NCI-H1105 treated with DMSO at 0.1 percent for 48 hours (cell line): ENCODE results near the gene DIP2C.
"Not testable (repeated sequence)": the region's sequence is repeated elsewhere in the genome, so short reads cannot be mapped to it uniquely, and the experiment has no call there.

Experiments
- DNase-seq: peaks from one replicate; lab custom pipeline; 2025; lab: John Stamatoyannopoulos, UW

Gene DIP2C

DNA sequence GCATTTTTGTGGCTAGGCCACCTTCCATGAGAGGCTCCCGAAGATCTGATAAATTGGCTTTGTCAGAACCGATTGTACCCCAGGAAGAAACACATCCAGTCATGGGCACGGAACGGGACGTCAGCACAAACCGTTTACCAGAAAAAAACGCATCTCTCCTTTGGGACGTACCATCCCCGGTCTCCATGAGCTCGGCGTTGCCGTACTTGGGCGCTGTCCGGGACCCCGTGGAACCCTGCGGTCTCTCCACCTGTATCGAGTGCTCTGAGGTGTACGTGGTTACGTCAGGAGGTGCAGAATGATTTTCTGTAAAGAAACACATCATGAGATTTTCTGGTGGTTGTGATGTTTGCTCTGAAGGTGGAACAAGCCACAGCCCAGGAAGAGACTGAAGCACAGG is 270.6 kb downstream of the DIP2C start:
- no peak for DNase-seq

DNA sequence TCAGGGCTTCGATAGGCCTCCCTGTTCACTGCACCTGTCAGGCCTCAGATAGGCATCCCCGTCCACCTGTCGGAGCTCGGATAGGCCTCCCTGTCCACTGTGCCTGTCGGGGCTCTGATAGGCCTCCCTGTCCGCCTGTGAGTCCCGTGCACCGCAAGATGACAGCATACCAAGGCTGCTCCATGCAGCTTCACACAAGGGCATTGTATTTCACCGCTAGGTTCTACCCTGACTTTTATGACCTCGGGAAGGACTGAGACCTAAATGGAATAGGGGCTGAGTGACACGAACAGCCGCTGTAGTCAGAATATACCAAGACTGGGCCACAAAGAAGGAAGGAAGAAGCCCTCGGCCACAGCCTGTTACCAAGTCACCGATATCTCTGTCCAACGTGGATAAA is 271.2 kb downstream of the DIP2C start:
- DNase-seq = no peak

DNA sequence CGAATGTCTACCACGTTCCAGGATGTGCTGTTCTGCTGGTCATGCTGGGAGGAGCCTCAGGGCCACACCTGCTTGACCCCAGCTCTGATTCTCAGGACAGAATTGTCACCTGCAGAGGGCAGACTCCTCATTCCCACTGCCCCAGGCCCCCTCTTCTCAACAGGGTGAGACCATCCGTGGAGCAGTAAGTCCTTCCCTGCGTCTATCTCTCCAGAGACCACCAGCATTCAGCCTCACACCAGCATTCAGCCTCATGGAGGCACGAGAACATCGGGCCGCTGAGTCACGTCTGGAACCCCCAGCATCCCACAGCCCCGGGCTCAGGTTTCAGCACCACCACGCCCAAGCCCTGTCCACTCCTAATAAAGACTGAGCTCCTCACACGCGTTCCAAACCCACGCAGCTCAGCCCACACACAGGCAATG is 273.4 kb downstream of the DIP2C start:
- DNase-seq = no peak

DNA sequence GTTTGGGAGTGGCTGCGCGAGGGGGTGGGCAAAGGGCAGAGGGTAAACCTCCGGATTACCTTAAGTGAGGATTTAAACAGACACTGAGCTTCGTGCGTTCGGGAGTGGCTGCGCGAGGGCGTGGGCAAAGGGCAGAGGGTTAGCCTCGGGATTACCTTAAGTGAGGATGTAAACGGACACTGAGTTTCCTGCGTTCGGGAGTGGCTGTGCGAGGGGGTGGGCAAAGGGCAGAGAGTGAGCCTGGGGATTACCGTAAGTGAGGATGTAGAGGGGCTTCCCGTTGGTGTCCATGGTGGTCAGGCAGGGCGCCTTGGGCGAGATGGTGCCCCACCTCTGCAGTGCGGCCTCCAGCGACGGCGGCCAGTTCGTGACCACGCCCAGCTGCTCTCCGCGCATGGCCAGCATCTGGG is 275.8 kb downstream of the DIP2C start:
- DNase-seq = no peak

DNA sequence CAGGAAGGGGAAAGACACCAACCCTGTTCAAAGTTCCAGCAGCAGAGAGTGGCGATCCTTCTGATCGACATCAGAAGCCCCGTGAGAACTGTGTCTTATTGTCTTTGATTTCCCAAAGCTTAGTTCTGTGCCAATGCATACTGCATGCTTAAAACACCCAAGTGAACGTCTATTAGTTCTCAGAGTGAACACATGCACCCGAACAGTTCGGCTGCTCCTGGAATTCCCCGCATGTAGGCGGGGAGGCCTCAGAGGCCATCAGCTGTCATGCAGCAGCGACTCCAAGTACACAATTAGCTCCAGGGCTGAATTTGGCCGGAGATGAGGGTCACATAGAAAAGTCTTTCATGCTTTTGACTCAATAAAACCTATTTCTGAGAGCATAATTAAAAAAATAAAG is 277.4 kb downstream of the DIP2C start:
- DNase-seq = no peak

DNA sequence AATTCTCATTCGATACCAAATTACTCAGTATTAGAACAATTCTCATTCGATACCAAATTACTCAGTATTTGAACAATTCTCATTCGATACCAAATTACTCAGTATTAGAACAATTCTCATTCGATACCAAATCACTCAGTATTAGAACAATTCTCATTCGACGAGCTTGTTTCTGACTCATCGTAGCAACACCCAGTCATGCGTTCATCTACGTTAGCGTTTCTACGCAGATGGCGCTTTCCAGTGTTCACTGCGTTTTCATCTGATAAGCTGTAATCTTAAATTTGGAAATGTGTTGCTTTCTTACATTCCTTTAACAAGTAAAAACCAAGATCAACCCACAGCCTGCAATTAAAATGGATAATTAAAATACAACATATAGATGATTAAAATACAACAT is 277.9 kb downstream of the DIP2C start:
- DNase-seq = no peak

DNA sequence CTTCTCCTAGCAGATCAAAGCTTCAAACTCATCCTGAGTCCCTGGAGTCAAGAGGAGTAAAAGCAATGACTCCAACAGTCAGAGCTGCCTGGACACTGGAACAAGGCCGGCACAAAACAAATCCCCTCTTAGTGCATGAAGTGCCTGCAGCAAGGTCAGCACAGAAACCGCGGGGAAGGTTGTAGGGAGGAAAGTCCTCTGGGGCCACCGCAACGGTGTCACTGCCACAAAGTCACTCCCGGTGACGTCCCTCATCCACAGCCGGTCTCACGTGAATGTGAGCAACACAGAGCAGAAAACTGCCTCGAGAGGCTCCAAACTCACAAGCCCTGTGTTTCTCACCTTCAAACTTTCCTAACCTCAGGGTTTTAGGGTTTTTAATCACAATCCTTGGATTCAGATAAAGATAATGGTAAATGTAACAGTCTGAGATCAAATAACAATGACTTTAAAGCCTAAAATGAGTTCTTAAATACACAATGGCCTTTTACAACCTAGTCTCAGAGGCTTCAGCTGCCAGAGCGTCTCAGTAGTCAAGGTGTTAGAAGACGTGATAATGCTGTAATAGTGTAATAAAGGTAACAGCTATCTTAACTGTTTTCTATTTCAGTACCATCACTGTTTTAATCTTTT is 279.9 kb downstream of the DIP2C start:
- no peak for DNase-seq

DNA sequence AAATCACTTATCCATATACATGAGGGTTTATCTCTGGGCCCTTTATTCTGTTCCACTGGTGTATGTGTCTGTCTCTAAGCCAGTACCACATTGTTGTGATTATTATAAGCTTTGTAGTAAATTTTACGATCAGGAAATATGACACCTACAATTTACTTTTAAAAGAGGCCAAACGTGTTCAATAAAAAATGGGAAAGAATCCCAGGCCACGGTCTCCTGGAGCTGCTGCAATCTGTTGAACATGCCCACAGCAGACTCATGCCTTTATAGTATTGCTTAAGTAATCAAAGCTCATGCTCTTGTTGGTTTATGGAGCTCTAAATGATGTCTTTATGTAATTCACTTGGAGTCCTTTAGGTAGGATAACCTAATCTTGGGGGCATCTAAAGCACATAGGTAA is 281.2 kb downstream of the DIP2C start:
- peak; percentile 26 for DNase-seq

DNA sequence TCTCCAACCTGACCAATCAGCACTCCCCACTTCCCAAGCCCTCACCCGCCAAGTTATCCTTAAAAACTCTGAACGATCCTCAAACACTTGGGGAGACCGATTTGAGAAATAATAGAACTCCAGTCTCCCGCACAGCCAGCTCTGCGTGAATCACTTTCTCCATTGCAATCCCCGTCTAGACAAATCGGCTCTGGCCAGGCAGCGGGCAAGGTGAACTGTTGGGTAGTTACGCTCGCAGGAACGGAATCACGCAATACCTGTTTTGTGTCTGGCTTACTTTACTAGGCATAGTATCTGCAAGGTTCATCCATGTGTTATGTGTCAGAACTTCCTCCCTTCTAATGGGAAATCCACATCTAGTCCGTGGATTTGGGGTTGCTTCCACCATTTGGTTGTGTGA is 282.5 kb downstream of the DIP2C start:
- DNase-seq = no peak

DNA sequence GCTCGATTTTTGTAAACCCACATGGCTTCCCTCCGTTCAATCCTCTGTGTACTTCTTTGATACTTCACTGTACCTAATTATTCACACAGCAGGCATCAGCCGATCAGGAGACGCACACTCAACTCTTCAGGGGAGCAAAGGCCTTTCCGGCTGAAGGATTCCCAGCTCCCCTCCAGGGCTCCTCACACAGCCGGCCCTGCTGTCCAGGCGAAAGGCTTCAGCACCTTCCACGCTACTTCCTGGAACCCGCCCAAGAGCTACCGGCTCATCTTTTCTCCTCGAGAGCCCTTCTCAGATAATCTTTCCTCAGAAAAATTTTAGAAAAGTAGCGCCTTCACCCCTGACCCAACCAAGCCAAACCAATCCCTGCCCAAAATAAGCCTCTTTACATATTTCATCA is 283.8 kb downstream of the DIP2C start:
- no peak for DNase-seq

DNA sequence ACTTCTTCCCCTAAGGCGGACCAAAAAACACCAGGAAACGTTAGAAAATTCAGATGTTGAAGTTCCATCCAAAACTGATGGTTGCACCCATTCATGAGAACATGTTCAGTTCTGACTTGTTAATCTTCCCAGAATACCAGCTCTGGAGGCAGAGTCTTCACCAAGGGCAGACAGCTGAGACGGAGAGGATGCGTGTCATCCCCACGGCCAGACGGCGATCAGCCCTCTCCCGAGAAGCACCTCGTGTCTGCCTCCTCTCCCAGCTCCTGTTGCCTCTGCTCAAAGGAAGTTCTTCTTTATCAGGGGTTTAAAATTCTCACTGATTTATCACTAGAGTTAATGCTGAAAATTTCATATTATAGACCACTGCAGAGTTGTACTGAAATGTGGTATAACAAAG is 284.5 kb downstream of the DIP2C start:
- DNase-seq = no peak

DNA sequence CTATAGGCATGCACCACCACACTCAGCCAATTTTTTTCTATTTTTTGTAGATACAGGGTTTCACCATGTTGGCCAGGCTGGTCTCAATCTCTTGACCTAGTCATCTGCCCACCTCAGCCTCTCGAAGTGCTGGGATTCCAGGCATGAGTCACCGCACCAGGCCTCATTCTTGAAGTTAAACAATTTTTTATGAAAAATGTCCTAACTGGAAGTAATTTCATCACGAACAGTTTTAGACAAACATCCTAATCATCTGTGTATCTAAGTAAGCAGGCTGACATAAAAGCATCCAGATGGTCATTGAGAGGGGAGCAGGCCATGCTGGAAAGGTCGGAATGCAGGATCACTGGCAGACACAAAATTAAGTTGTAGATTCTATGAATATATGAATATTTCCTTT is 285.1 kb downstream of the DIP2C start:
- DNase-seq = no peak

DNA sequence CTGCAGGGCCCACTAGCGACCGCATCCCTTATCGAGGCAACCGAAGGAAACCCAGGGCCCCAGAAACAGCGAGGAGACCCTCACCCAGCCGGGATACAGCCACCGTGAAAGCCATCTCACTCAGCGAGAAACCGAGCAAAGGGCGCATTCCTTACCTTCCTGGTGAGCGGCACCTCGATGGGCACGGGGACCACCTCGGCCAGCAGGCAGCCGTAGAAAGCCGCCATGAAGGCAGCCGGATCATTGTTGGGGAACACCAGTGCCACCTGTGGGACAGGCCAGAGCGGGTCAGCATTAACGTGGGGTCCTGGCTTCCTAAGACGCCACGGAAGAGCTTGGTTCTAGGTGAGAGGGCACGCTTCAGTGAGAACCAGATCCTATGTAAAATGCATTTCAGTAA is 290.5 kb downstream of the DIP2C start:
- DNase-seq = no peak

DNA sequence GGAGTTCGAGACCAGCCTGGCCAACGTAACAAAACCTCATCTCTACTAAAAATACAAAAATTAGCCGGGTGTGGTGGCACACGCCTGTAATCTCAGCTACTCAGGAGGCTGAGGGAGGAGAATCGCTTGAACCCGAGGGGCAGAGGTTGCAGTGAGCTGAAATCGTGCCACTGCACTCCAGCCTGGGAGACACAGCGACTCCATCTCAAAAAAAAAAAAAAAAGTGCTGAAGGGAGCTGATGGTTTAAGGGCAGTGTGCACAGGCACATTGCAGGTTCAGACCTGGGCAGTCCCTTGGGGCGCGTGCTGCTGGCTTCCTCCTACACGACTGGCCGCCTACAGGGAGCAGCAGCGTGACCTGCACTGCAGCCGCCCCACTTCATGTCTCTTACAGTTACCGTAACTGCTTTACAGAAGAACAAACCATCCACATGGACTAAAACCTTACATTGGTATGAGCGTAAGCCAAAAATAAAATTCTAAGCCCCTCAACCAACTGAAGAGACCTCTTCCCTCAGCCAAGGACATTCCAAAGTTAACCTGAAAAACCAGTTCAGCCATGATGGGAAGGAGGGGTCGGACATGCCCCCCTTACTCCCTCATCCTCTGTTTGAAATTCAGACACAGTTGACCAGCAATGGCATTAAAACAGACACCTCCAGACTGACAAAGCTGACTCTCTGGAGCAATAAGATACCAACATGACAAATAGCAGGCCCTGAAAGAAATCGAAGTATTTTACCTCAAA is 292.0 kb downstream of the DIP2C start:
- DNase-seq = no peak

DNA sequence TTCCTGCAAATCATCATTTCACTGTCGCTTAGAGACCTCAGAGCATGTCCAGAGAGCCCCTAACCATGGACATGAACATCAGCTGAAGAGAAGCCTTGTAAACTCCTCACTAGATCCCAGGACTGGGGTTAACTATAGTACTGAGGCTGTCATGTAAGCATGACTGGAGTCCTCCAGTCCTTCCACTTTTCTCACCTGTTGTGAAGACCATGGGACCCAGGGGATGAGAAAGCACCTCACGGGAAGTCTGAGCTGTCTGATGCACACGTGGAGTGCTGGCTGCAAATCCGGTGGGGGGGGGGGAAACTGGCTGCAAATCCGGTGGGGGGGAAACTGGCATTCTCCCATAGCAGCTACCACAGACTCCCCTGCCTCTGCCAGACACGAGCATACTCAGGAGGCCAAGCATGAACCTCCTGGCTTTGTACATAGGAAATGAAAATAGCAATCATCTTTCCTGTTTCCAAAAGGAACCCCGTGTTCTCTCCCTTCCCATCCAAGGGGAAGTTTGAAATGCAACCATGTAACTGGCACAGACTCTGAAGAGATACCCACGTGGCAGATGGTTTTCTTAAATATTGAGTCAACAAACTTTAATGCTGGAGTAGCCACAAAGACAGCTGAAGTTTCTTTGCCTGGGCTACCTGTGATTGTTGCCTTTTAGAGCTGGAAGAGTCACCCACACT is 292.8 kb downstream of the DIP2C start:
- DNase-seq = no peak

DNA sequence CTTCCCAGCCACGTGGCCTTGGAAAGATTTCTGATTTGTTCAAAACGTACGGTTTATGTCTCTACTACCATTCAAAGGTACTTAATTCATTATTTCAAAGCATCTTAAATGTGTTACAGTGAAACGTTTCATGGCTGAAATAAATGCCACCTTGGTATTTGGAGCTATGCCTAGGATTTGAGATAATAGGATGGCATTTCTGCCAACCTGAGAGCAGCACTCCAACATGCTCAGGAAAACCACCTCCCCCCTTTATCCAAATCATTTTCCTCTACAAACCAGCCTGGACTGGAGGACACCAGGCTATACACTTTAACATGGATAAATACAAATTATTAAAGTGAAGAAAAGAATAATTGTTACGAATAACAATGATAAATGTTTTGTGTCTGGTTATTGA is 293.4 kb downstream of the DIP2C start:
- DNase-seq = no peak

DNA sequence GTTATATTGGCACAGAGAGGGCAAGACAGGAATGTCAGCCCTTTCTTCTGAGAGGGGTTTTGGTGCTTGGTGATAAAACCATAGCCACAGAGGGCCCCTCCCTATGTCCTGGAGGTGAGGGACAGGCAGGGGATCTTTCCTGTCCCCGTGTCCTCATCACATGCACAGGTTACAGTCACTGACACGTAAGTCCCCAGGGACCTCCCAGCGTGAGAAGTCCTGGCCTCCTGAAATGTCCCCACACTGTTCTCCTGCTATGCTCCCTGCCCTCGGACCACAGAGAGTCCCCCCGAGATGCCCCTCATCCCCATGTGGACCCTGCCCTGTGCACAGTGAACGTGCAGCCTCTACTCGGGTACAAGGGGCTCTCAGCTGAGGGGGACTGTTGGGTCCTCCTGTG is 293.8 kb downstream of the DIP2C start:
- DNase-seq = no peak

DNA sequence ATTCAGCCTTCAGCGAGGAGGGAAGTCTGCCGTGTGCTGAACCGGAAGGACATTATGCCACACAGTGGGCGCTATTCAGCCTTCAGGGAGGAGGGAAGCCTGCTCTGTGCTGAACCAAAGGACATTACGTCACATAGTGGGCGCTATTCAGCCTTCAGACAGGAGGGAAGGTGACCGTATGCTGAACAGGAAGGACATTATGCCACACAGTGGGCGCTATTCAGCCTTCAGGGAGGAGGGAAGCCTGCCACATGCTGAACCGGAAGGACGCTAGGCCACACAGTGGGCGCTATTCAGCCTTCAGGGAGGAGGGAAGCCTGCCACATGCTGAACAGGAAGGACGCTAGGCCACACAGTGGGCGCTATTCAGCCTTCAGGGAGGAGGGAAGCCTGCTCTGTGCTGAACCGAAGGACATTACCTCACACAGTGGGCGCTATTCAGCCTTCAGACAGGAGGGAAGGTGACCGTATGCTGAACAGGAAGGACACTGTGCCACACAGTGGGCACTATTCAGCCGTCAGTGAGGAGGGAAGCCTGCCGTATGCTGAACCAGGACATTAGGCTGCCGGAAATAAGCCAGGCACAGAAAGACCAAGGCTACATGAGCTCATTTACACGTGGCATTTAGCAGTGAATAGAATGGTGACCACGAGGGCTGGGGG is 294.9 kb downstream of the DIP2C start:
- DNase-seq = not testable (repeated sequence)

DNA sequence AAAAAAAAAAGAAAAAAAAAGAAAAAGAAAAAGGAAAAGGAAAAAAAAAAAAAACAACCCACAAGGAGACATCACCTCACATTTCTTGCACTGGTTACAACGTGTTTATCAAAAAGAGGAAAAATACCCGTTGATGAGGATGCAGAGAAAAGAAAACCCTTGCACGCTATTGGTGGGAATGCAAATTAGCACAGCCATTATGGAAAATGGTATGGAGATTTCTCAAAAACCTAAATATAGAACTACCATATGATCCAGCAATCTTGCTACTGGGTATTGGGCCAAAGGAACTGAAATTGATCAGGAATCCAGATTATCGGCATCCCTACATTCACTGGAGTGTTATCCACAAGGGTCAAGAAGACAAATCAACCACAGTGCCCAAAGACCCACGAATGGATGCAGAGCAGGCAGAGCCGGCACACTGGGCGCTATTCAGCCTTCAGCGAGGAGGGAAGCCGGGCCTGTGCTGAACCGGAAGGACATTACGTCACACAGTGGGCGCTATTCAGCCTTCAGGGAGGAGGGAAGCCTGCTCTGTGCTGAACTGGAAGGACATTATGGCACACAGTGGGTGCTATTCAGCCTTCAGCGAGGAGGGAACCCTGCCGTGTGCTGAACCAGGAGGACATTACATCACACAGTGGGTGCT is 295.6 kb downstream of the DIP2C start:
- DNase-seq = no peak

DNA sequence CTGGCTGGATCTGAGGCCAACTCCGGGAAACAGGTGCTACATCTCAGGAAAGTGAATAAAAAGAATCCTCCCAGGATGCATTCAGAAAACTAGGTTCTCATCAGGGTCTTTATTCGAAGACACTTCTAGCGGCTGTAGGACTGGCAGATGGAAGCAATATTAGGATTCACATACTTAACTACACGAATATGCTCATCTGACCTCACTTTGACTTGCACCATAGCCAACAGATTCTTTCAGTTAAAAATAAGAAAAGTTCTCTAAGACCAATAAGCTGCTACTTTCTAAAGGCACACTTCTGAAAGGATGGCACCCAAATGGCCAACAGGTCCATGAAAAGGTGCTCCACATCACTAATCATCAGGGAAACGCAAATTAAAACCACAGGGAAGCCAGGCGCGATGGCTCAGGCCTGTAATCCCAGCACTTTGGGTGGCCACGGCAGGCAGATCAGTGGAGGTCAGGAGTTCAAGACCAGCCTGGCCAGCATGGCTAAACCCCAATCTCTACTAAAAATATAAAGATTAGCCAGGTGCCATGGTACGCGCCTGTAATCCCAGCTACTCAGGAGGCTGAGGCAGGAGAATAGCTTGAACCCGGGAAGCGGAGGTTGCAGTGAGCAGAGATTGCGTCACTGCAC is 296.2 kb downstream of the DIP2C start:
- no peak for DNase-seq

DNA sequence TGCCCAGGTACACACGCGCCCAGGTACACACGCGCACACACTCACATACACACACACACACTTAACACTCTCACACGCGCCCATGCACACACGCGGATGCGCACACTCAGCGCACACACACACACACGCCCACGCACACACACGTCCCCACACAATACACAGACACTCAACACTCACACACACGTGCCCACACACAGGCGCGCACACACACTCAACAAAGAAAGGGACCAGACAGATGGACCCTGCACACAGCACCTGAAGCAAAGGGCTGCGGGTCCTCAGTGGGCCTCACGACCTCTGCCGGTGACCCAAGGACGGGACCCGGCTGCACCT is 296.8 kb downstream of the DIP2C start:
- no peak for DNase-seq
